SK-MEL-5 (cell line): ENCODE measurements around the gene CABLES1. TPM values are rescaled to one million over a fixed set of nuclear protein-coding genes. Genes with fewer than 3 reads are reported as not detected.
"Not testable (repeated sequence)": the region's sequence is repeated elsewhere in the genome, so short reads cannot be mapped to it uniquely, and the experiment has no call there.

Experiments used
- DNase-seq: peaks from one replicate; pipeline ENCODE4 v3.0.0-alpha.2; 2016; ENCODE audit warnings: low read depth, low spot score
- in situ Hi-C: cut with HindIII; loops from 2 replicates; pipeline ENCODE4 v1.10.0; 2016; ENCODE audit warnings: low sequenced_read_pairs, high pct_unique_total_duplicates, low pct_unique_long_range_greater_than_20kb
- total RNA-seq: library from RNA; depleted of rRNA; stranded (reverse); fragments of >200 nt; shearing (Covaris generic); gene quantifications from 2 replicates; pipeline ENCODE4 v1.2.3, GENCODE V29; 2014

Gene CABLES1
- total RNA-seq, 1 experiment from 2014 or later = 101 TPM

DNA sequence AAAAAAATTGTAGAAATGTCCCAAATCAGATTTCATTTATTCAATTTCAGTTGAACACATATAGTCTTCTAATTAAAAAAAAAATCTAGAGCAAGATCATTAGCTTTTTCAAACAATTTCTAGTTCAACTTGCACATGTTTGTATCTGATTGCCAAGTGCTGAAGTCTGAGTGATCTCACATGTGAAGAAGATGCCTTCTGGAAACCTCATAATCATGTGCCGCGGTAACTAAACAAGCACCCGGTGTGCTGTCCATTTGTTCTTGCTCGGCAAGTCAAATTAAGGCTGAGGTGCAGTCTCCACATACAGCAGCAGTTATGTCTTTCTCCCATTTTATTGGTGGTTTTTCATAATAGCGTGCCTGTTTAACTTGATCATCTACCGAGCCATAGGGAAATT lies 18.7 kb downstream of the CABLES1 start:
- in situ Hi-C loops = no loop called here
- no peak for DNase-seq

DNA sequence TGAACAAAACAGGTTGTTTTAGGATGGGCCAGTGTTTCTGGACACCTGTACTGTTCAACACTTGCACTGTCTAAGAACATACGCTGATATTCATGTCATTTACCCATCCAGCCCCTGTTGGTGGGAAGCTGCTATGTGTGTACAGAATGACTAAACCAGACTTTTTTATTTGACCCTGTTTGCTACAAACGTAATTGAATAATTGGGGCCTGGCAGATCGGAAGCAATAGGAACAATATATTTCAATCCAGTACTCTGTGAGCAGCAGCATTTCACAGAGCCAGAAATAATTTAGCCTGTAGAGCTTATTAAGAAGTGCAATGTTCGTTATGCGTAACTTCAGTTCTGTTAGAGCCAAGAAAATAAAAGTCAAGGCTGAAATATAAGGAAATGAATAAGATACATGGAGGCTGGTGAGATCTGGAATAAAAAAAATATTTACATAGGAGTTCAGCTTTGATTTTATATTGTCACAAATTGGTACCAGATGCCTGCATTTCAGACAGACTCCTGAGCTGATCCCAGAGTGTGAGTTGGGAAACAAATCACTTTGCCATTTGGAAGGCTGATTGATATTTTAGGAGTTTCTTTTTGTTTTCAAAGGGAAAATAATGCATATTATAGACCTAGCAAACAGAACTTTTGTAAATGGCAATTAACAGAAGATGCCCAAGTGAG lies 19.7 kb downstream of the CABLES1 start:
- in situ Hi-C loops = no loop called here

DNA sequence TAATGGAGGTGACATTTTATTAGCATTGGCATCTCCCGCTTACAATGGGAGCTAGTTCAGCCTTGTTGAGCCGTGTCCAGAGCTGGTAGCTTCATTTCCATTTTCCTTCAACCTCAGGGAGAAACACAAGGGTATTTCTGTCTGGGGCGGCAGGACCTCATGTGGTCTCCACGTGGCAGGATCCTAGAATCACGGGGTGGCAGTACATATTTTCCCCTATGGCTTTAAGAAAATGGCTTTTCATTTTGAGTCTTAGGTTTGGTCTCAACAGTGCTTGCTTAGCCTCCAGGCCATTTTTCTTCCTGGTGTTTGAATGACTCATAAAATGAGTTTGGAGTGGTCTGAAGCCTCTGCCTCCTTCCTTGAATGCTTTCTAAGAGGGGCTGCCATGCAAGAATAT lies 20.3 kb downstream of the CABLES1 start:
- peak; percentile 96 for DNase-seq
- in situ Hi-C loops = no loop called here

More for the DNA sequence above, 19.7 kb downstream of the CABLES1 start:
- DNase-seq = no peak

- DNase-seq = peak; percentile 84
- in situ Hi-C loops = no loop called here
These were observed 20.8 kb downstream of the CABLES1 start for GRCh38 chr18:23156134-23156533.

GRCh38 chr18:23158058-23158457 lies 22.8 kb downstream of the CABLES1 start:
- no peak for DNase-seq
- in situ Hi-C loops = no loop called here

- DNase-seq, in situ Hi-C loops: not testable (repeated sequence)
These were observed 23.6 kb downstream of the CABLES1 start for GRCh38 chr18:23158884-23159283.

- in situ Hi-C loops = no loop called here
- peak; percentile 97 for DNase-seq
These were observed 24.1 kb downstream of the CABLES1 start for GRCh38 chr18:23159344-23159743.

DNA sequence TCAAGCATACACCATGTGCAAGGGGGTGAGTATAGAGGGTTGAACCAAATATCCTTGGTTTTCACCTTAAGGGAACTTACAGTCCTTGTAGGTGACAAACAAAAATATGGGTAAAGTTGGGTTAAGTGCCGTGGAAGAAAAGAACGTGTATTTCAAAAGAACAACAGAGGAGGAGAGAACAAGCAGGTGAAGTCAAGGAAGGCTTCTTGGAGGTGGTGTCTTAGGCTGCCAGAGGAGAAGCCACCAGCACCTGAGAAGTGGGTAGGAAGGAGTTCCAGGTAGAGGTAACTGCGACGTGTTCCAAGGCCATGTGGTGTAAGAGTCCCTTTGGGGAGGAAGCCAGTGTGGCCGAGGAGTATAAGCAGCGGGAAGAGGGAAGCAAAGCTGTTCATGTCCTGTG lies 27.2 kb downstream of the CABLES1 start:
- no peak for DNase-seq
- in situ Hi-C loops = no loop called here

DNA sequence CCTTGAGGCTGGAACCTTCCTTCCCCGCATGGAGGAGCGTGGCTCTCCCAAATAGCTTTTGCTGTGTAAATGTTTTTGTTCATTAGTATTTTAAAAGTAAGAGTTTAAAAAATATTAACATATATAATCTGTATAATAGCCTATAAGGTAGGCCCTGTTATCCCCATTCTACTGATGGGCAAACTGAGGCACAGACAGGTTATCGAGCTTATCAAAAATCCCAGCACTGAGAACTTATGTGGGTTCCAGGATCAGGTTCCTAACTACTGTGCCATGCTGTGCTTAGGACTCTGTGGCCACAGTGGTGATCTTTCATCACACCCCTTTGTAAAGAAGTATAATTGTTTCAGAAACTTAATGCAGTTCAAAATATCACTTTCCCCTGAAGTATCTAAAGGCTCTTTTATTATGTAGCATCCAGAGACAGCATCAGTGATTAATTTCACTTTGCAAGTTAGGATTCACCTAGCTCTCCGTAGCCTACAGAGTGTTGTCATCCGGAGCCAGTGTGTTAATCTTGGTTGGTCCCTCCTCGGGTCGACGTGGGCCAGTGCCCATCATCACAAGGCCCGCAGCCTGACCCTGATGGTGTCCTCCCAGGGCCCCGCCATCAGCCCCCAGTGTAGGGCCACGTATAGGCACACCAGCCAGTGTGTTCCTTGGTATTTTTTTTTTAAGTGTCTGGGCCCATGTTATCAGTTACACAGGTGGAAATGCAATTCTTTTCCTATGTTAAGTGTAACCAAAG lies 28.7 kb downstream of the CABLES1 start:
- no peak for DNase-seq
- in situ Hi-C loops = no loop called here

GRCh38 chr18:23165271-23166068 lies 30.2 kb downstream of the CABLES1 start:
- in situ Hi-C loops = no loop called here

GRCh38 chr18:23166891-23167541 lies 31.7 kb downstream of the CABLES1 start:
- in situ Hi-C loops = no loop called here
- no peak for DNase-seq

More at GRCh38 chr18:23165271-23166068, 30.2 kb downstream of the CABLES1 start:
- DNase-seq = no peak

GRCh38 chr18:23169673-23170044 lies 34.4 kb downstream of the CABLES1 start:
- in situ Hi-C loops = no loop called here
- no peak for DNase-seq

- in situ Hi-C loops = no loop called here
These were observed 34.9 kb downstream of the CABLES1 start for GRCh38 chr18:23170137-23170536.

DNA sequence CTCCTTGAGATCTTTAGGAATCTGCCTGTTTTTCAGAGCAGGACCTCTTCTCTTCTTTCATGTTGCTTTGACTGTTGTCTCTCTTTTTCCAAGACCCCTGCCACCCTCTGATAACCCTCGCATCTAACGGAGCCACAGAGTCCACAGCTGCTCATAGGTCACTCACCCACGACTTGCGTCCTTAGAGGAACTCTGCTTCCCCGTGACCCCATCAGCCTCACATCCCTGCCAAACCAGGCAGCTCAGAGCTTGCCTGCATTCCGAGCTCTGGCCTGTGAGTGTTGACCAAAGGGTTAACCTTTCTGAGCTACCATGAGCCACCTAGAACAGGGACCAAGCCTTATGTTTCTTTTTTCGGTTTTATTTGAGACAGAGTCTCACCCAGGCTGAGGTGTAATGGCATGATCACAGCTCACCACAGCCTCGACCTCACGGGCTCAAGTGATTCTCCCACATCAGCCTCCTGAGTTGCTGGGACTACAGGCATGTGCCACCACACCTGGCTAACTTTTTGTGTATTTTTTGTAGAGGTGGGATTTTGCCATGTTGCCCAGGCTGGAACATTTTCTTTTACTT lies 36.4 kb downstream of the CABLES1 start:
- in situ Hi-C loops = no loop called here
- DNase-seq = no peak

More at GRCh38 chr18:23170137-23170536, 34.9 kb downstream of the CABLES1 start:
- no peak for DNase-seq

- in situ Hi-C loops = no loop called here
- no peak for DNase-seq
These were observed 37.5 kb downstream of the CABLES1 start for GRCh38 chr18:23172591-23173380.

GRCh38 chr18:23173912-23174311 lies 38.6 kb downstream of the CABLES1 start:
- in situ Hi-C loops = no loop called here
- DNase-seq = no peak
